Stimulated activated naive CD8-positive, alpha-beta T cell treated with anti-CD3 and anti-CD28 coated beads, Interleukin-15, Interleukin-2, amounts not matched to agents 100 U/mL and 50 U/mL, for 24 hours (primary cell): ENCODE data around the gene PTPRK.

ENCODE experiments used
- ATAC-seq: fragments of 150-1000 bp; cut with Tn5 transposase; one replicate; pipeline ENCODE4 v1.10.0; 2021
- DNase-seq: peaks from one replicate; pipeline ENCODE4 v3.0.0; 2021

PTPRK gene

DNA sequence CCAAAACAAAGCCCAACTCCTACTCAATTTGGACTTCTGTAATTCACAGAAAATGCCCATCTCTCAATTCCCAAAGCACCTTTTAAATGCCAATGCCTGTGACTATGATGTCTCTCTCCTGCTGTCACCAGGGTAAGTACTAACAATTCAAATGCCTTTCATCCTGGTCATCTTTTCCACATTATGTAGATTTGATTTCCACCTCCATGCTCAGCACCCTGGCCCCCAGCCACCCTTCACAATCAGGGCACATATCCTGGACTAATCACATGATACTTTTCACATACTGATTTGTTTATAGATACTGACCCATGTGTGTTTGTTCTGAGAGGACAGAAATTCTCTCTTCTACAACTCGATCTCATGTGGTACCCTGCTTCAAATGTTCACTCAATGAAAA, 236.3 kb downstream of the PTPRK start:
- DNase-seq (no peak), ATAC-seq (no peak)

GRCh38 chr6:128282961-128283360, 237.4 kb downstream of the PTPRK start:
- ATAC-seq = no peak
- no peak for DNase-seq

GRCh38 chr6:128280960-128281359, 239.4 kb downstream of the PTPRK start:
- no peak for ATAC-seq
- no peak for DNase-seq

GRCh38 chr6:128280066-128280465, 240.3 kb downstream of the PTPRK start:
- no peak for DNase-seq
- ATAC-seq = no peak

DNA sequence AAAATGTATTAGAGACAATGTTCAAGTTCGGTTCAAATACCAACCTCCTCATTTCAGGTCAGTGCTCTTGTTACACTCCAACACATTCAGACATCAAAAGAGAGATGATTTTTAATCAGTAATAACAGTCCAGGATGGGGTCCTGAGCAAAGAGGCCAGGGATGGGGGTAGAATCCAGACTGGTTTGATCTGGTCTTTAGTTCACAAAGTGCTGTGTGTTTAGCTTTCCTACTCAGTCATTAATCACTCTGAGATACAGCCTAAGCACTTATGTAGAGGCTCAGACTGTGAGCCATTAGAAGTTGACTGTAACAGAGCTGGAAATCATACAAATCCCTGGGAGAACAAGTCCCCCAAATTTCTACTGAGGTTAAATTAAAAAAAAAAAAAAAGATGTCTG, 241.6 kb downstream of the PTPRK start:
- DNase-seq (no peak), ATAC-seq (no peak)

- DNase-seq (no peak), ATAC-seq (no peak)
These were observed 243.0 kb downstream of the PTPRK start for GRCh38 chr6:128277379-128277778.

DNA sequence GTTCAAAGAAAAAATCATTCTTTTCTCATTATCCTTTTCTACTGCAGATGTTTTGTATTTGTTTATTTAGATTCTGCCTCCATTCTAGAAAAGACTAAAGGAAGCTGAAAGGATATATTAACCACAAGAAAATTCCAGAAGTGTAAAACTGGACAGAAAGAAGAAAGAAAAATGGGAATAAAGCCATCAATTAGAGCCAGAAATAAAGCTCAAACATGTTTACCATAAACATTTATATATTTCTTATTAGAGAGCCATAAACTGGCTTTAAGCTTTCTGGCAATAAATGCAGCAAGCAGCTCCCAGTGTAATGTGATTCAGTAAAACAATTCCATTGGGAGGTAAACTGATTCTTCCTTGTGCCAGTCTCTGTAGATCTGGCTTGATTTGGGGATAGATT, 244.1 kb downstream of the PTPRK start:
- DNase-seq = no peak
- no peak for ATAC-seq

GRCh38 chr6:128275681-128276080, 244.7 kb downstream of the PTPRK start:
- ATAC-seq (no peak), DNase-seq (no peak)

- ATAC-seq (peak; percentile 40), DNase-seq (no peak)
These were observed 245.4 kb downstream of the PTPRK start for GRCh38 chr6:128275030-128275429.

DNA sequence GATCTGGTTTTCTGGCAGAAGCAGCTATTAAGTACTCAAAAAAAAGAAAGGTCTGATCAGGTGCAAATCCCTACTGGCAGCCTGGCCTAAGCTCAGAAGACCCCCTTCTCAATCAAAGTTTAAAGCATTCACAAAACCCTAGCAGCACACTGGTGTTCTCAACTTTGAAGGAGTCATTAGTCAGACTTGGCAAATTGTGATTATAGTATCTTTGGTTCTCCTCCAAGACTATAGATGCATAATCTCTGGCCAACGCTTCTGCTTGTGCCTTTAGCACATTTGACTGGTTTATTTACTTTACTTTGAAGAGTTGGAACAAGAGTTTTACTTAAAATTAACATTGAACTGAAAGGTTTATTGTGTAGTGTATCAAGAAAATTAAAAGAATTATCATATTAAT, 248.9 kb downstream of the PTPRK start:
- ATAC-seq (no peak), DNase-seq (no peak)

DNA sequence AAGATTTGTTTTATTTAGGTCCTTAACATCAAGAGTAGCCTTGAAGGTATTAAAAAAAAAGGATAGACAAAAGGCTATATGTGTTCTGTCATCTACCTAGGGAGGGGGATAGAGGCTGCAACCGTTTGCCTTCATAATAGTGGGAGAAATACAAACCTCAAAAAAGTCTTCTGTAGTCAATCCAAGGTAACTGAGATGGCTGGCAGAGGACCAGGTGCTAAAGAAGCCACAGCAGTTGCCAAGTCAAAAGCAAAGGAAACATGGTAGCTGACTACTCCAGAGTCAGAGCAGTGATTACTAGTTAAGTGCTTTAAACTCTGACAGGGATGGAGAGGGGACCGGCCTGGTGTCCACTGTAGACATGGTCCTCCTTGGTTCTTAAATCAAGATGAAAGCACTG, 249.4 kb downstream of the PTPRK start:
- DNase-seq (no peak), ATAC-seq (no peak)

DNA sequence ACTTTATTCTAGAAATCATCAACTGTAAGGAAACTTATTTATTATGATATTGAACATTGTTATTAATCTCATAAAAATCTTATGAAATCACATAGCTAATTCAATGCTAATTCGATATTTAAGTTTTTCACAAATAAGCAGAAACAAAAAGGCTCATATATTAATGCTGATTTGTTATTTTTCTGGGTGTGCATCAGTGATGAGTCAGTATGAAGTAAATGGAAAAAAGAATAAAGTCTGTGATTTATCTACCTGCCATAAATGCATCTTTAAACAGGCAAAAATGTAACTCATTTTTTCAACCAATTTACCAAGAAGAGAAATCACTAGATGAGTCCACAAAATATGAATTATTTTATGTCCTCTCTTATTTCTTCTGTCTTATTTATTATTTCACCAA, 253.5 kb downstream of the PTPRK start:
- no peak for DNase-seq
- no peak for ATAC-seq

GRCh38 chr6:128265706-128266105, 254.7 kb downstream of the PTPRK start:
- no peak for DNase-seq
- ATAC-seq = no peak

- ATAC-seq = peak; percentile 45
- no peak for DNase-seq
These were observed 260.4 kb downstream of the PTPRK start for GRCh38 chr6:128259730-128260685.

GRCh38 chr6:128259029-128259724, 261.2 kb downstream of the PTPRK start:
- no peak for DNase-seq
- peak; percentile 63 for ATAC-seq

- ATAC-seq = no peak
These were observed 264.3 kb downstream of the PTPRK start for GRCh38 chr6:128256095-128256494.

GRCh38 chr6:128252341-128253176, 267.8 kb downstream of the PTPRK start:
- peak; percentile 38 for DNase-seq
- ATAC-seq = peak; percentile 94

More at GRCh38 chr6:128256095-128256494, 264.3 kb downstream of the PTPRK start:
- DNase-seq = no peak

GRCh38 chr6:128251445-128252340, 268.7 kb downstream of the PTPRK start:
- ATAC-seq (no peak), DNase-seq (no peak)

DNA sequence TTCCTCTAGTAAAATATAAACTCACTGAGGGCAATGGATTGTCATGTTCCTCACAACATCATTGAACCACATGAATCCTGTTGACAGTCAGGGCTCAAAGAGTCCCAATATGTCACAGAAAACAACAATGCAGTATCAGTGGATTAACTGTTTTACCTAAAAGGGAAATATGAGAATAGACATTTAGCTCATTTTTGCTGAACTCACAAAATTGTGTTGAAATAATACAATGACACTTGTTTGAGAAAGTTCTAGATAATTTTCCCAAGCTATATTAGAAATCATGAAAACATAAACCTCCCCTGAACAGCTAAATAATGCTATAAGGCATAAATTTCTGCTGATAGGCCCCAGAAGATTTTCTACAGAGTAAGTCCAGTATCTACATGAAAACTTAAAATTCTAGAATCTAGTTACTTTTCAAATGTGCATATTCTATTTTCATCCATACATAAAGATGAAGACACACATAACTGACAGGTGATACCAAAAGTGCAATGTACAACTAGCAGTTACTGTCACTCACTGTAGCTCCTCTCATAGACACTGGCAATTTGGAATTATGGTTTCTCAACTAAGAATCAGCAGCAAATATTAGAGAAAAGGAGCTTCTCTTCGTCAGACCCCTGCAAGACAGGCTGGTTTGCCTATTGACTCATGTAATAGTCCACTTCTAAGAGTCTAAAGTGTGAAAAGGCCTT, 269.9 kb downstream of the PTPRK start:
- ATAC-seq (no peak), DNase-seq (no peak)

DNA sequence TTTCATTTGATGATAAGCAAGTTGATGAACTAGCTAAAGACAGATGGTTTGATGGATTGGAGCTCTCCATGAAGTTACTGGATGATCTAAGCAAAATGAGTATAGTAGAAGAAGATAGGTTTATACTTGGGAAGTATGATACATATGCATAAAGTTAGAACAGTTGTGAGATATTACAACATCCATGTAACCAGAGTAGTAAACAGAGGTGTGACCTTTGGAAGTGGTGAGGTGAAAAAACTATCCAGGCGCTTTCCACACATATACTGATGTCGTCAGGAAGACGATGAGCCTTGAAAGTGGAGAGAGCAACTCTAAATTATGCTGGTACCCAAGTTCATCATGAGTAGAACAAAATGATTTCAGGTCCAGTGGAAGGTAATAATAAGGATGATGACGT, 271.0 kb downstream of the PTPRK start:
- ATAC-seq = no peak
- DNase-seq = no peak
